PFSK-1 (cell line): ENCODE results near the gene GNG4.

ENCODE experiments used
- POLR2AphosphoS5 ChIP-seq: IDR thresholded peaks from 2 replicates; pipeline ENCODE4 v1.6.1; 2012; ENCODE audit warnings: low read depth, mild to moderate bottlenecking, control low read depth, low read length, moderate library complexity
- REST ChIP-seq, 2 experiments: IDR thresholded peaks; 2 replicates each; pipeline versions ENCODE4 v1.6.1 to v1.8.0; 2011 to 2012; ENCODE audit warnings: low read depth in 2 of 2, low read length in 2 of 2, control low read depth in 1 of 2, inconsistent platforms in 1 of 2, mild to moderate bottlenecking in 1 of 2, moderate library complexity in 1 of 2; ENCODE audit not compliant: insufficient read depth in 1 of 2

GRCh38 chr1:235504494-235505222, 144.9 kb downstream of the GNG4 start:
- TF ChIP-seq REST (IDR thresholded peaks at IDR 0.05; ENCODE audit: insufficient read depth in 1 of 2, low read depth in 2 of 2, low read length in 2 of 2) (no peak; a peak in 1 of 4 replicates), POLR2AphosphoS5 (peak; percentile 83)
